CD4-positive, alpha-beta T cell treated with Interleukin-15 for 1 hour (primary cell): ENCODE results near the gene MAZ.
A peak's percentile ranks its signal among the peaks of the same experiment; 100 is the strongest.
"Not testable (repeated sequence)": the region's sequence is repeated elsewhere in the genome, so short reads cannot be mapped to it uniquely, and the experiment has no call there.

Experiments used
- DNase-seq: peaks from one replicate; pipeline ENCODE4 v3.0.0-alpha.2; 2020

MAZ gene

GRCh38 chr16:29825145-29826044 is 19.1 kb downstream of the MAZ start:
- DNase-seq, result no peak

GRCh38 chr16:29826342-29826695 is 20.0 kb downstream of the MAZ start:
- DNase-seq, result no peak

GRCh38 chr16:29830774-29831173 is 24.4 kb downstream of the MAZ start:
- DNase-seq, result no peak

GRCh38 chr16:29831490-29831889 is 25.2 kb downstream of the MAZ start:
- DNase-seq, result no peak

- not testable (repeated sequence) for DNase-seq
These were observed 26.9 kb downstream of the MAZ start for GRCh38 chr16:29833219-29833618.

- DNase-seq, result no peak
These were observed 27.8 kb downstream of the MAZ start for GRCh38 chr16:29834079-29834478.

- DNase-seq, result no peak
These were observed 29.6 kb downstream of the MAZ start for GRCh38 chr16:29835926-29836325.

- no peak for DNase-seq
These were observed 30.3 kb downstream of the MAZ start for GRCh38 chr16:29836623-29837022.

- DNase-seq, result no peak
These were observed 31.5 kb downstream of the MAZ start for GRCh38 chr16:29837841-29838240.

- no peak for DNase-seq
These were observed 33.5 kb downstream of the MAZ start for GRCh38 chr16:29839822-29840221.

- no peak for DNase-seq
These were observed 33.9 kb downstream of the MAZ start for GRCh38 chr16:29840240-29840639.

- DNase-seq, result no peak
These were observed 35.3 kb downstream of the MAZ start for GRCh38 chr16:29841631-29842030.

- no peak for DNase-seq
These were observed 36.5 kb downstream of the MAZ start for GRCh38 chr16:29842732-29843346.

- no peak for DNase-seq
These were observed 37.6 kb downstream of the MAZ start for GRCh38 chr16:29843931-29844330.

- DNase-seq, result no peak
These were observed 38.4 kb downstream of the MAZ start for GRCh38 chr16:29844575-29845331.

GRCh38 chr16:29845656-29846055 is 39.3 kb downstream of the MAZ start:
- no peak for DNase-seq

- DNase-seq, result peak; percentile 77
These were observed 42.3 kb downstream of the MAZ start for GRCh38 chr16:29848420-29849297.

GRCh38 chr16:29849505-29849904 is 43.2 kb downstream of the MAZ start:
- DNase-seq, result no peak

GRCh38 chr16:29850998-29851397 is 44.7 kb downstream of the MAZ start:
- DNase-seq, result no peak

- DNase-seq, result no peak
These were observed 46.3 kb downstream of the MAZ start for GRCh38 chr16:29852654-29853053.

- DNase-seq, result no peak
These were observed 48.3 kb downstream of the MAZ start for GRCh38 chr16:29854520-29855100.

- no peak for DNase-seq
These were observed 50.9 kb downstream of the MAZ start for GRCh38 chr16:29857133-29857760.
